Measurements from ENCODE around the gene ABHD5.

Gene ABHD5

DNA sequence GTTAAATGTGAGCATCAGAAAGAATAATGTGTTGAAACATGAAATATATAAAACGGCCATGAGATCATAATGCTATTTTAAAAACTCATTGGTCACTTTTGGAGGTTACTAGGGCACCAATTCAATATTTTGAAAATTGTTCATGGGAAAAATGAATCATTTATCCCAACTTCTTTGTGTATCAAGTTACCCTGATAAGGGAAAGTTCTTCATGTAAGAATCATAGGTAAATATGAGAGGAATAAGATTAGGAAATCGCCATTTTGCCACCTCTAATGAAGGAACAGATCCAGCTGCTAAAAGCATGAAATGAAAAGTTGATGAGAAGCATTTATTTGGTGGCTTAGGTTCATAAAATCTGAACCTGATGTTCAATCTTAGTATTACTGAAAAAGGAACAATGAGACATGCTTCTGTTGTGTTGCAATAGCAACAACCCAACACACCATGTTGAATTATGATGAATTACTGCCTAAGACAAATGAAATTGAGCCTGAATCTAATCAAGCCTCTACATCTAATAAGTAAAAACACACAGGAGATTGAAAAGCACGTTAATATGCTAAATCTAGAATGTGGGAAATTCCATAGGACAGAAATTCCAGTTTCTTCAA lies 32.5 kb downstream of the ABHD5 start:
- no peak for DNase-seq (ENCODE audit: low spot score)

- no peak for DNase-seq (ENCODE audit: low spot score)
Observed at GRCh38 chr3:43726521-43726920, 35.8 kb downstream of the ABHD5 start.

GRCh38 chr3:43727930-43728329 lies 37.2 kb downstream of the ABHD5 start:
- DNase-seq (ENCODE audit: low spot score): no peak

- no peak for DNase-seq (ENCODE audit: low spot score)
Observed at GRCh38 chr3:43728476-43728875, 37.7 kb downstream of the ABHD5 start.

GRCh38 chr3:43728947-43729346 lies 38.2 kb downstream of the ABHD5 start:
- no peak for DNase-seq (ENCODE audit: low spot score)

- DNase-seq (ENCODE audit: low spot score): no peak
Observed at GRCh38 chr3:43729707-43730414, 39.1 kb downstream of the ABHD5 start.

DNA sequence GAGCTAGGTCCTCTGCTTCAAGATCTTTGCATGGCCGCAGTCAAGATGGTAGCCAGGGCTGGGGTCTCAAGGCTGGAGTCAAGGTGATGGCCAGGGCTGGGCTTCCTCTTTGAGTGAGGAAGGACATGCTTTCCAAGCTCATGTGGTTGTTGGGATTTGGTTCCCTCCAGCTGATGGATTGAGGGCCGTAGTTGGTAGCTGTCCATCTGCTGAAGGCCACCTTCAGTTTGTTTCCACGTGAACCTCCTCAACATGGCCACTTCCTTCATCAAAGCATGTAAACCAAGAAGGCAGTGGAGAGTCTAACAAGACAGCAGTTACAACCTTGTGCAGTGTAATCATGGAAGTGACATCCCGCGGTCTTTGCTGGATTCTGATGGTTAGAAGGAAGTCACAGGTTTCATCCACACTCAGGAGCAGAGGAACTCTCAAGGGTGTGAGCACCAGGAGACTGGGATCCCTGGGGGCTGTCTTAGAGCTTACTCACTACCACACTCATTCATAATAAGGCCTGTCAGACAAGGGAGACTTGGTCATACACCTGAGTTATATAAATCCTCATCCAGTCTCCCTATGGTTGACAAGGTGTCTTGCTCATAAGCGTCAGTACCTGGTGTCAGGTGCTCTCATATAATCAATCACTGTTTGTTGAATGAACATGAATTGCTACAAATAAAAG lies 42.1 kb downstream of the ABHD5 start:
- DNase-seq (ENCODE audit: low spot score): no peak

GRCh38 chr3:43733459-43734384 lies 43.0 kb downstream of the ABHD5 start:
- DNase-seq (ENCODE audit: low spot score): no peak

GRCh38 chr3:43734685-43735084 lies 43.9 kb downstream of the ABHD5 start:
- no peak for DNase-seq (ENCODE audit: low spot score)

GRCh38 chr3:43735618-43736017 lies 44.9 kb downstream of the ABHD5 start:
- no peak for DNase-seq (ENCODE audit: low spot score)

DNA sequence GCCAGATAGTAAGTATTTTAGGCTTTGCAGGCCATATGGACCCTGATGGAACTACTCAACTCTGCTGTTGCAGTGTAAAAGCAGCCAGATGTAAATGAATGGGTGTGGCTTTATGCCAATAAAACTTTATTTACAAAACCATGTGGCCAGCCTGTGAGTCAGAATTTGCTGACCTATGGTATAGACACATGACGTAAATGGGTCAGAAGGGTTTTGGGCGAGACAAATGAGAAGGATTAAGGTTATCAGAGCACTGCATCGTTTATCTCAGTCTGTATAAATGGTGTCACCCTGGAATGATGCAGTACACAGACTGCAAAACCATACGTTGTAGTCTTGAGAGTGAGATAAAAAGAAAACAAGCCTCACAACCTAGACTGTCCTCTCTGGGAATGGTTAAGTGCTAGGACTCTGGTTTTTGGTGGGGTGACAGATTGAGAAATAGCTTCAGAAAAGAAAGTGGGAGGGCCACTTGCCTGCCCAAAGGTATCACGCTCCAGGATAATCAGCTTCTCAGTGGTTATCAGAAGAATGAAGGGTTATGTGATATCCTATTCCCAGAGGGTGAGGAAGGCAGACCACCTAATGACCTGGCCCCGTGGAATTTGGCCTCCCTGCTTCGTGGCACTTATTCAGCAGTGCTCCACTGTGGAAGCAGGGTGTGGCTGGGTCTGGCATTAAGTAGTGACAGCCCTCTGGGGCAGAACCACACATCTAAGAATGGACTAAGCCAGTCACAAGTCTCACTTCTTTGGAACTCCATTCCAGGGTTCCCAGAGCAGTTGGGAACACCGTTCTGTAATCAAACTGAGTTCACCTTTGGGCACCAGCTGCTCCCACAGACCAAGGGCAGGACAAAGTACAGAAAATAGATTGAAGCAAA lies 46.1 kb downstream of the ABHD5 start:
- no peak for DNase-seq (ENCODE audit: low spot score)

- DNase-seq (ENCODE audit: low spot score): no peak
Observed at GRCh38 chr3:43738305-43738704, 47.6 kb downstream of the ABHD5 start.

- DNase-seq (ENCODE audit: low spot score): no peak
Observed at GRCh38 chr3:43742920-43743319, 52.2 kb downstream of the ABHD5 start.

DNA sequence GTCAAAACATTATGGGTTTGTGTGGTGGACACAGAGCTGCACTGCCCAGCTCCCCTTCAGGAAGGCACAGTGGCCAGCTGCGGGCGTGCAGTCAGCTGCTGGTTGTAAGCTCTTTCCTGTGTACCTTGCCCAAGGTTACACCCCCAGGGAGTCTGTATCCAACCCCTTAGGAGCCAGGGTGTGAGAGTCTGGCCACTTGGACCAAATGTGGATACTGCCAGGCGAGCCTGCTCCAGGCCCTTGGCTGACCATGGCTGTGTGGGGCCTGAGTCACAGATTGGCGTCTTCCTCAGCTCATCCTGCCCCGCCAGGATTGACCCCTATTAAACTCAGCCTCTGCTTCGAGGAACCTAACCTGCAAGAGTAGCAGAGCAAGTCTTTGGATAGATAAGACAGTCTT lies 56.9 kb downstream of the ABHD5 start:
- DNase-seq (ENCODE audit: low spot score): no peak

DNA sequence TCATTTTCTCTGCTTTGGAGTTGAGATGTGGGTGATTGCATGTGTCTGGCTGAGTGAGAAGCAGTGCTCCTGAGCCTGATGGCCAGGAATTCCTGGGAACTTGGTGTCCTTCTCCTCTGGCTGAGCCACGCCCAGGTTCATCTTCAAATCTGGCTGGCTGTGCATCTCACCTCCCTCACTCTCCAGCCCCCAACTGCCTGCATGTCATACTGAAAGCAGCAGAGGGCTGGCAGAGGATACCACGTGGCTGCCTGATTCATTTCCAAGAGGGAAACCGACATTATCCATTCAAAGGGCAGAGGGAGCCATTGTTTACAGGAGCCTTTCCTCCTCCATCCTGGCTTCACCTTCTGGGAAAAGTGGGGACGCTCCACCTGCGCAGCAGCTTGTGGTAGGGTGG lies 57.4 kb downstream of the ABHD5 start:
- no peak for DNase-seq (ENCODE audit: low spot score)

DNA sequence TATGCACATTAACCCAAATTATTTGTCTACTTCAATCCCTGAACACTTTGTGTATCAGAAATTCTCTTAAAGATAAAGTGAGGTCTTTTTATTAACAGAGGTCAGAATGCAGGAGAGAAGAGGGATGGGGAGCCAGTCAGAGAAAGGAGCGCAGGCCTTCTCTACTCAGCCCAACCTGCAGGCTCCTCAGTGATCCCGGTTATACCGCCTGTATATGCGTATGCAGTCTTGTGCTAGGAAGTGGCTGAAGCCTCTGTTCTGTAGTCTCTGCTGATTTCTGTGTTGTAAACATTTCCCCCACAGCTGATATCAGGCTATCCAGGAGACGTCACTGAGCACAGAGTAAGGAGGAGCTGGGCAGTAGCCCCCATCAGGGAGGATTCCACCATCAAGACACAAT lies 57.9 kb downstream of the ABHD5 start:
- DNase-seq (ENCODE audit: low spot score): no peak

DNA sequence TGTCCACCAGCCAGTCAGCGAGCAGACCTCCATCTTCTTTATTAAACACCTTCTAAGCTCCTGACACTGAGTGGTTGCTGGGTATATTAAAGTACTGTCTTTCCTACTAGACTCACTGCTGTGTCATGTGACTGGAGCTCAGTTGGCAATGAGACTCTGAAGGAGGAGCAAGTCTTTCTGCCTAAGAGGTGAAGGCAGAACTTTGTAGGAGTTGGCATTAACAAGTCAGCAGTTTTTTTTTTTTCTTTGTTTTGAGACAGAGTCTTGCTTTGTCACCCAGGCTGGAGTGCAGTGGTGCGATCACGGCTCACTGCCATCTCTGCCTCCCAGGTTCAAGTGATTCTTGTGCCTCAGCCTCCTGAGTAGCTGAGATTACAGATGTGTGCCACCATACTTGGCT lies 62.2 kb downstream of the ABHD5 start:
- no peak for DNase-seq (ENCODE audit: low spot score)

GRCh38 chr3:43753741-43754715 lies 63.3 kb downstream of the ABHD5 start:
- DNase-seq (ENCODE audit: low spot score): no peak

DNA sequence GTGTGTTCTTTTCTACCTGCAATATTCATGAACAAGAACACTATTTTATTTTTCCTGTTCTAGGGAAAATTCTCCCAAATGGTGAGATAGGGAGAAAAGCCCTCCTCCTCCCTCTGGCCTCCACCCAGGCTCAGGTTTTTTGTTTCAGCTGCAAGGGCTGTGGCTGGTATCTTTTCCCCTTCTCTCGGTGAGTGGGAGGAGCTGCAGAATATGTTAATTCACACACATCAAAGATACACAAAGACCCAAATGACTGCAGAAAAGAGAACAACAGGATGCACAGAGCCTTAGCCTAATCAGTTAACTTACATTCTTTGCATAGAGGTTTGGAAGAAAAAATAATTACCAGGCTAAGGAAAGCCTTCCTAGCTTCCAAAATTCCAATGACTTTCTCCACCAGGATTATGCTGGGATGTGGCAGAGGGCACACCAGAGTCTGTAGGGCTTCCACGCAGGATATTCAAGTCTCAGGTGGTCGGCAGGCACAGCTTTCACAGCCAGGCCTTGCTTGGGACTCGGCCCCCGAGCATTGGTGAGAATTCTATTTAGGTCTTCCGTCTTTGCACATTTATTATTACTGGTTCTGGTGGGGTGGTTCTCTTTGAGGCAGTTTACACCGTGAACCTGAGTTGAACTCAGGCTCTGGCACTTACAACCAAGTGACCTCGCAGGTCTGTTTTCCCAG lies 64.9 kb downstream of the ABHD5 start:
- DNase-seq (ENCODE audit: low spot score): no peak
